GM12878 (cell line): ENCODE measurements around the gene PKM. TPM values are rescaled to one million over a fixed set of nuclear protein-coding genes. Genes with fewer than 3 reads are reported as not detected.

Experiments
- ATAC-seq: fragments of 200-7000 bp; cut with Tn5 transposase; 3 replicates; pipeline ENCODE4 v1.9.1; 2020; ENCODE audit warnings: mild to moderate bottlenecking, moderate library complexity
- BruUV-seq: library from RNA; stranded (reverse); fragments of 400-500 nt; replicated peaks from 2 replicates; lab custom pipeline; 2021; lab: Mats Ljungman, UMichigan
- CTCF ChIA-PET: fragments of 300-600 bp; sonication (Branson Sonifier 250); formaldehyde crosslinking; extraction: SDS; loops from one replicate; lab custom pipeline; 2021; ENCODE audit warnings: inconsistent platforms; lab: Yijun Ruan, JAX
- POLR2A ChIA-PET: fragments of 350-600 bp; formaldehyde crosslinking; extraction: SDS; loops from one replicate; lab custom pipeline; 2021; ENCODE audit warnings: inconsistent platforms; lab: Charles Lee
- RAD21 ChIA-PET: fragments of 300-600 bp; sonication (Branson Sonifier 250); formaldehyde crosslinking; loops from one replicate; lab custom pipeline; 2023; ENCODE audit warnings: antibody characterized with exemption; ENCODE audit not compliant: unreplicated experiment; lab: Charles Lee
- SMC1A ChIA-PET: fragments of 300-600 bp; sonication (Branson Sonifier 250); formaldehyde crosslinking; loops from one replicate; lab custom pipeline; 2023; ENCODE audit not compliant: unreplicated experiment, uncharacterized antibody; lab: Charles Lee
- DNase-seq: peaks from one replicate; pipeline ENCODE4 v3.0.0-alpha.2; 2011; ENCODE audit warnings: low read depth, low spot score
- FAIRE-seq: peaks from 3 replicates; lab custom pipeline; 2011; peaks lifted over from hg19 to GRCh38; lab: Jason Lieb, UNC
- H2AFZ ChIP-seq: 2 replicates; pipeline ENCODE4 v1.6.0; 2011; ENCODE audit warnings: low read depth, low read length, control low read depth; ENCODE audit not compliant: control insufficient read depth
- H3K27ac ChIP-seq: 2 replicates; pipeline ENCODE4 v1.5.1; 2011; ENCODE audit warnings: control low read depth; ENCODE audit not compliant: control insufficient read depth, insufficient read depth
- H3K27me3 ChIP-seq, 2 experiments: replicated peaks in 1 of 2; 2 replicates each; pipeline versions ENCODE4 v1.6.0 to v1.6.1; 2011; ENCODE audit warnings: low read length in 1 of 2; ENCODE audit not compliant: control insufficient read depth in 2 of 2, insufficient read depth in 2 of 2
- H3K36me3 ChIP-seq, 2 experiments: 2 replicates each; pipeline ENCODE4 v1.5.1; 2011; ENCODE audit warnings: low read length in 1 of 2; ENCODE audit not compliant: control insufficient read depth in 2 of 2, insufficient read depth in 2 of 2
- H3K4me1 ChIP-seq: 2 replicates; pipeline ENCODE4 v1.6.1; 2011; ENCODE audit warnings: mild to moderate bottlenecking, low read length, moderate library complexity, mixed read lengths; ENCODE audit not compliant: control insufficient read depth, insufficient read depth
- H3K4me2 ChIP-seq: 2 replicates; pipeline ENCODE4 v1.6.0; 2011; ENCODE audit warnings: control low read depth; ENCODE audit not compliant: control insufficient read depth, insufficient read depth
- H3K4me3 ChIP-seq: fragments of 200-600 bp; sonication (generic); 2 replicates; pipeline ENCODE4 v1.5.1; 2016
- H3K79me2 ChIP-seq: 2 replicates; pipeline ENCODE4 v1.6.0; 2011; ENCODE audit warnings: low read length; ENCODE audit not compliant: control insufficient read depth, insufficient read depth
- H3K9ac ChIP-seq: 2 replicates; pipeline ENCODE4 v1.8.0; 2011; ENCODE audit warnings: low read length, control low read depth, mixed read lengths; ENCODE audit not compliant: control insufficient read depth, insufficient read depth
- H3K9me3 ChIP-seq: replicated peaks from 3 replicates; pipeline ENCODE4 v1.5.1; 2011; ENCODE audit warnings: mild to moderate bottlenecking, low read length; ENCODE audit not compliant: control insufficient read depth, insufficient read depth
- H4K20me1 ChIP-seq: 2 replicates; pipeline ENCODE4 v1.6.0; 2011; ENCODE audit not compliant: control insufficient read depth, insufficient read depth
- ATF3 ChIP-seq: IDR thresholded peaks from 2 replicates; pipeline ENCODE4 v1.6.1; 2011; ENCODE audit warnings: low read depth, mild to moderate bottlenecking, low read length, moderate library complexity, borderline replicate concordance; ENCODE audit errors: extremely low read depth
- ELK1 ChIP-seq: IDR thresholded peaks from 2 replicates; pipeline ENCODE4 v1.6.1; 2012; ENCODE audit warnings: low read depth, low read length, improper control_type of control experiment
- EZH2 ChIP-seq: IDR thresholded peaks from 2 replicates; pipeline ENCODE4 v1.6.1; 2012; ENCODE audit warnings: low read depth, mild to moderate bottlenecking, control low read depth, inconsistent platforms, low read length, borderline replicate concordance; ENCODE audit not compliant: control insufficient read depth
- IKZF2 ChIP-seq, 2 experiments: fragments of 450-650 bp; IDR thresholded peaks; 2 replicates each; pipeline ENCODE4 v1.6.1; 2017; ENCODE audit warnings: mild to moderate bottlenecking in 2 of 2, moderate library complexity in 2 of 2
- NFIC ChIP-seq: IDR thresholded peaks from 2 replicates; pipeline ENCODE4 v1.6.1; 2012; ENCODE audit warnings: low read depth, mild to moderate bottlenecking, inconsistent platforms, low read length, moderate library complexity
- PAX5 ChIP-seq: IDR thresholded peaks from 2 replicates; pipeline ENCODE4 v1.6.1; 2011; ENCODE audit warnings: low read depth, low read length, borderline replicate concordance
- RAD21 ChIP-seq: IDR thresholded peaks from 2 replicates; pipeline ENCODE4 v1.6.1; 2011; ENCODE audit warnings: mild to moderate bottlenecking, low read depth, low read length, moderate library complexity; ENCODE audit not compliant: insufficient read depth
- SRF ChIP-seq, 2 experiments: IDR thresholded peaks; 2 replicates each; pipeline ENCODE4 v1.6.1; 2011; ENCODE audit warnings: low read depth in 2 of 2, low read length in 2 of 2, mild to moderate bottlenecking in 1 of 2, moderate library complexity in 1 of 2
- ZNF207 ChIP-seq: fragments of 450-650 bp; IDR thresholded peaks from 2 replicates; pipeline ENCODE4 v1.6.1; 2014; ENCODE audit warnings: antibody characterized with exemption, mild to moderate bottlenecking, borderline replicate concordance
- WGBS: methylation state at CpG from one replicate; pipeline ENCODE4 v1.1.6; 2016; ENCODE audit warnings: low lambda C conversion rate; ENCODE audit not compliant: insufficient replicate concordance, insufficient coverage; ENCODE audit errors: missing lambda C conversion rate; 5-methylcytosine and 5-hydroxymethylcytosine counted together
- in situ Hi-C: fragments of 300-500 bp; cut with MboI; formaldehyde crosslinking; loops from 9 replicates; pipeline ENCODE4 v1.14.3; 2018; ENCODE audit warnings: mixed read lengths
- intact Hi-C: fragments of 100-400 bp; cut with micrococcal nuclease; formaldehyde crosslinking; loops from one replicate; pipeline ENCODE4 v1.14.2; 2022; ENCODE audit not compliant: unreplicated experiment
- polyA plus RNA-seq, 11 experiments: library from polyadenylated mRNA; depleted of rRNA in 4 of 11; unstranded in 6 of 11; stranded (reverse) in 5 of 11; fragments of >200 nt; fragmentation: Nextera tagmentation in 4 of 11; fragmentation: Illumina TruSeq in 1 of 11; extraction: Ambion mirVana in 4 of 11; extraction: Trizol in 1 of 11; gene quantifications; 1 replicate in 1 of 11; 2 replicates in 10 of 11; pipeline versions ENCODE4 v1.2.1 to v1.2.3, GENCODE V29; 2011 to 2016; ENCODE audit warnings: inconsistent platforms in 2 of 11, missing spikeins in 2 of 11, low read depth in 1 of 11
- total RNA-seq, 4 experiments: library from RNA; depleted of rRNA in 3 of 4; stranded (reverse); fragments of >200 nt in 3 of 4; fragmentation: Illumina TruSeq in 1 of 4; extraction: Trizol in 1 of 4; gene quantifications; 2 replicates each; pipeline versions ENCODE4 v1.2.1 to v1.2.3, GENCODE V29; 2013 to 2021

The PKM gene
- total and polyA plus RNA-seq, 10 of the 15 experiments (the other 5 are each of a cell fraction or from before 2014, with no cell fraction given), result 491 to 2,011 (median 1,433) TPM

GRCh38 chr15:72216079-72216478, 14.9 kb downstream of the PKM start:
- ATAC-seq (no peak), DNase-seq (no peak), FAIRE-seq (no peak)
- Histone ChIP-seq H3K9ac (no peak overlapping the region), H3K4me2 (no peak overlapping the region), H3K27me3 (no peaks in the 10 kb centered on the region), H3K9me3 (no peaks in the 10 kb centered on the region), H4K20me1 (peaks cover 34% of the 10 kb centered on the region), H3K79me2 (peaks cover 45% of the 10 kb centered on the region), H3K4me1 (peaks cover 2% of the 10 kb centered on the region; the same call in 1 of the 2 replicates), H3K4me3 (no peak overlapping the region), H2AFZ (no peak overlapping the region), H3K36me3 (peaks cover 23 to 84% of the 10 kb centered on the region in 2 experiments), H3K27ac (no peak overlapping the region)
- intact Hi-C loops, result no loop called here
- ChIA-PET SMC1A (interaction anchor here (1.4 kb wide), 1 partner anchor 11 kb away, joined by 5 read pairs; no protein-coding TSS in a partner anchor), CTCF (interaction anchor here (1.1 to 1.5 kb wide), 2 partner anchors 9 to 11 kb away, joined by 4 to 5 read pairs; no protein-coding TSS in a partner anchor), POLR2A (interaction anchor here (0.9 to 1.2 kb wide), 2 partner anchors 11 to 15 kb away, joined by 3 read pairs; partner anchors contain the start of gene PKM), RAD21 (no interaction called here)
- in situ Hi-C loops, result no loop called here
- TSS peak; percentile 27 for BruUV-seq
- WGBS, result 95% methylated on average over 1 of the region's 1 CpG
- TF ChIP-seq IKZF2 (IDR thresholded peaks at IDR 0.05), result no peak
- no peak for TF ChIP-seq ELK1
- TF ChIP-seq SRF (IDR thresholded peaks at IDR 0.05; ENCODE audit: low read depth in 2 of 2, low read length in 2 of 2), result no peak
- TF ChIP-seq RAD21, result no peak
- TF ChIP-seq EZH2, result no peak
- no peak for TF ChIP-seq NFIC
- TF ChIP-seq ZNF207, result no peak
- TF ChIP-seq PAX5, result no peak
- TF ChIP-seq ATF3, result no peak
